Stimulated activated CD4-positive, alpha-beta T cell treated with anti-CD3 and anti-CD28 coated beads, Interleukin-2, amount 100 ng/mL, for 48 hours (primary cell): ENCODE results near the gene NCR1.
"Not testable (repeated sequence)": the region's sequence is repeated elsewhere in the genome, so short reads cannot be mapped to it uniquely, and the experiment has no call there.

ENCODE experiments used
- DNase-seq, 2 donors: peaks; one replicate each; pipeline ENCODE4 v3.0.0-alpha.2; 2020

NCR1 gene, protein sequence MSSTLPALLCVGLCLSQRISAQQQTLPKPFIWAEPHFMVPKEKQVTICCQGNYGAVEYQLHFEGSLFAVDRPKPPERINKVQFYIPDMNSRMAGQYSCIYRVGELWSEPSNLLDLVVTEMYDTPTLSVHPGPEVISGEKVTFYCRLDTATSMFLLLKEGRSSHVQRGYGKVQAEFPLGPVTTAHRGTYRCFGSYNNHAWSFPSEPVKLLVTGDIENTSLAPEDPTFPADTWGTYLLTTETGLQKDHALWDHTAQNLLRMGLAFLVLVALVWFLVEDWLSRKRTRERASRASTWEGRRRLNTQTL

DNA sequence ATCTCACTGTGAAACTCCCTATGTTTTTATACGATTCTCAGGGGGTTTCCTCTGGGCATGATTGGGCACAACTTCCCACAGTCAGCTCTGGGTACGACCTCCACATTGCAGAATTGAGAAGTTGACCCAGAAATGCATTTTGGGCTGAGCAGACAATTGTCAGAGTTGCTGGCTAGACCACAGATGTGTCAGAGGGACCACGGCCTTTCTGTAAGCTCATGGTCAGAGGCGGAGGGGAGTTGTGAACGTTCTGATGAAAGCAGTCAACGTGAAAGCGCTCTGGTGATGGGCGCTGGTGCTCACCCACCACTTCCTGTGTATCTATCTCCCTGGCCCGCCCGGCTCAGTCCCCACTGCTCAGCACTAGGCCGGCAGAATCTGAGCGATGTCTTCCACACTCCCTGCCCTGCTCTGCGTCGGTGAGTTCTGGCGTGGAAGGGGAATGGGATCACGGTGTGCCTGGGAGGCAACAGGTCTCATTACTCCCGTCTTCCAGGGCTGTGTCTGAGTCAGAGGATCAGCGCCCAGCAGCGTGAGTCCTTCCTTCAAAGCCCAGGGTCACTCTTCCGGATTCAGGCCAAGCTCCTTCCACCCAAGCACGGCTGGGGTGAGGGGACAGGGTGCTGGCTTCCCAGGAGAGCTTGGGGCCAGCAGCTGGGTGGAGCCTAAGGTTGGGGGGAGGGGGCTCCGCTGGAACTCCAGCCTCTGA is at the start of gene NCR1:
Gene NCR1 (plus strand): TSS at position 346 of the 709 bp plus-strand sequence. CDS start 40 bp downstream, at position 386.
- DNase-seq: no peak

DNA sequence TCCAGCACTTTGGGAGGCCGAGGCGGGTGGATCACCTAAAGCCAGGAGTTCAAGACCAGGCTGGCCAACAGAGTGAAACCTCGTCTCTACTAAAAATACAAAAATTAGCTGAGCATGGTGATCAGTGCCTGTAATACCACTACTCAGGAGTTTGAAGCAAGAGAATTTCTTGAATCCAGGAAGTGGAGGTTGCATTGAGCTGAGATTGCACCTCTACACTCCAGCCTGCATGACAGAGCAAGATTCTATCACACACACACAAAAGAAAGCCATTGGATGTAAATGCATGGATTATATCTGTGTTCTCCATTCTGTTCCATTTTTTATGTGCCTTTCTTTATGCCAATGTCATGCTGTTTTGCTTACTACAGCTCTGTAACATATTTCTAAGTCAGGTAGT is 47.5 kb upstream of the NCR1 start:
- not testable (repeated sequence) for DNase-seq

DNA sequence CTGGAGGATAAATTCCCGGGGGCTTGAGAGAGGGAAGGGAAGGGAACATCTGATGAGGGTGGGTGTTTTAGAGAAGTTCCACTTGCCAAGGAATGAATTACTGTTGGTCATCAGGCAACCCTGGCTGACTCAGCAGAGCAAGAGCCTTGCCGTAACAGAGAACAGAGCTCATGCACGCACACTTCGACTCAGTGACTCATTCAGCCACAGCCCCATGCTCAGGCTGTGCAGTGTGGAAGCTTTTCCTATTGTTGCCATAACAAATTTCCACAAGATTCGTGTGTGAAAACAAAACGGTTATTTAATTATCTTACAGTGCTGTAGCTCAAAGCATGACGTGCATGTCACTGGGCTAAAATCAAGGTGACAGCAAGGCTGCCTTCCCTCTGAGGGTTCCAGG is 46.5 kb upstream of the NCR1 start:
- DNase-seq: not testable (repeated sequence)

DNA sequence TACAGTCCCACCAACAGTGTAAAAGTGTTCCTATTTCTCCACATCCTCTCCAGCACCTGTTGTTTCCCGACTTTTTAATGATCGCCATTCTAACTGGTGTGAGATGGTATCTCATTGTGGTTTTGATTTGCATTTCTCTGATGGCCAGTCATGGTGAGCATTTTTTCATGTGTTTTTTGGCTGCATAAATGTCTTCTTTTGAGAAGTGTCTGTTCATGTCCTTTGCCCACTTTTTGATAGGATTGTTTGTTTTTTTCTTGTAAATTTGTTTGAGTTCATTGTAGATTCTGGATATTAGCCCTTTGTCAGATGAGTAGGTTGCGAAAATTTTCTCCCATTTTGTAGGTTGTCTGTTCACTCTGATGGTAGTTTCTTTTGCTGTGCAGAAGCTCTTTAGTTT is 42.5 kb upstream of the NCR1 start:
- not testable (repeated sequence) for DNase-seq

DNA sequence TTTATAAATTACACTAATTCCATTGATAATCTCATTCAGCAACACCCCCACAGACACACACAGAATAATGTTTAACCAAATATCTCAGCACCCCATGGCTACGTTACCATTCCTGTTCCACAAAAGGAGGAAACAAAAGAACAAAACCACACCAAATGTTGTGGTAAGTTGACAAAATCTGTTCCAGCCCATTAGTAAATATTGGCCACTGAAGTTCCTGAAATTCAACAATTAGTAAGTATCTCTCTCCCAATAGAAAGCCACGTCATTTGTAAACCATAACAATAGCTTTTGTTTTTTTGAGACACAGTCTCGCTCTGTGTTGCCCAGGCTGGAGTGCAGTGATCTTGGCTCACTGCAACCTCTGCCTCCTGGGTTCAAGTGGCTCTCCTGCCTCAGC is 34.3 kb upstream of the NCR1 start:
- no peak for DNase-seq

DNA sequence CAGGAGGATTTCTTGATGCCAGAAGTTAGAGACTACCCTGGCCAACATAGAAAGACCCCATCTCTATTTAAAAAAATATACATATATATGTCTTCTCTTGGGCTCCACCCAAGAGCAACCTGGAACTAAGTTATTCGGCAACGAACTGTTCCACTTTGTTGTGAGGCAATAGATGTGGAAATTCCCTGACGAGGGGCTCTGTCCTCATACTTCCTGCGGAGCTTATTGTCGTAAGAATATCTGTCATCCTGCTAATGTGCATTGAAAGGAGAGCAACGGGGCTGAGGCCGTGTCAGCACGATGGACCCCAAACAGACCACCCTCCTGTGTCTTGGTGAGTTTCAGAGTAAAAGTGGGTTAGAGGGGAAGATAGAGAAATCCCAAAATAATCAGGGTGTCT is 32.0 kb upstream of the NCR1 start, which contains the start of gene FCAR:
Gene FCAR (plus strand): TSS at position 246 of the 400 bp plus-strand sequence. CDS start 55 bp downstream, at position 301.
- no peak for DNase-seq

DNA sequence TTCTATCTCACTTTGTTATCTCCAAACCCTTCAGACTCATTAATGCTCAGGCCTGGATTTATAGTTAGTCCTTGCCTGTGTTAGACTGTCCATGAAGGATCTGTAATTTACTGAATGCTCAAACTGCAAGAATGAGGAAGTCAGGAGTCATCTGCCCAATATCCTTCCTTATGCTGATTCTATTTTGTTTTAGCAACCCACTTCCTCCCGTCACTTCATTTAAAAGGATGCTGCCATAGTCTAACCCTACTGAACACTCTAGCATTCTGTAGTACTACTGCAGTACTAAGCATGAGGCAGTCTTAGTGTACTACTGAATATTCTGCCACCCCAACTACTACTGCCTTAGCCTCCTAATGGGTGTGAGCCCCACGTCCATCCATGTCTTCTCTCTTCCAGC is 30.4 kb upstream of the NCR1 start:
- no peak for DNase-seq

DNA sequence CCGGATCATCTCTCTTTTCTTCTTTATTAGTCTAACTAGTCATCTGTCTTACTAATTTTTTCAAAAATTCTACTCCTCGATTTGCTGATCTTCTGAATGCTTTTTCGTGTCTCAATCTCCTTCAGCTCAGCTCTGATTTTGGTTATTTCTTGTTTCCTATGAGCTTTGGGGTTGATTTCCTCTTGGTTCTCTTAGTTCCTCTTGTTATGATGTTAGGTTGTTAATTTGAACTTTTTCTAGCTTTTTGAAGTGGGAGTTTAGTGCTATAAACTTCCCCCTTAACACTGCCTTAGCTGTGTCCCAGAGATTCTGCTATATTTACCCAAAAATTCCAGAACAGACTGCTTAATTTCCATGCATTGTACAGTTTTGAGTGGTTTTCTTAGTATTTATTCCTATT is 28.5 kb upstream of the NCR1 start:
- DNase-seq: no peak

DNA sequence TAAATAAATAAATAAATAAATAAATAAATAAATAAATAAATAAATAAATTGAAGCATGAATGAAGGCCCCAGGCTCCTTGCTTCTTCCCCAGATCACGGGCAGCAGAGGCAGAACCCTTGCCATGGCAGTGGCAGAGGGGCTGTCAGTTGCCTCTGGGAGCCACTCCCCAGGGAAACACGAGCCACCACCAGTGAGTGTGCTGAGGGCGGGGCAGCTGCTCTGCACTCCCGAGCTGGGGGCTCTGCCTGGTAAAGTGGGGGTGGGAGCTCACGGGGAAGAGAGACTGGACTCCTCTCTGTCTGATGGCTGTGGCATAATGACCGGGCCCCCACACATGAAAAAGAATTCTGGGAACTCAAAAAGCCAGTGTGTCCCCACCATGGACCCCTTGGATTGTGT is 24.1 kb upstream of the NCR1 start:
- DNase-seq: no peak

DNA sequence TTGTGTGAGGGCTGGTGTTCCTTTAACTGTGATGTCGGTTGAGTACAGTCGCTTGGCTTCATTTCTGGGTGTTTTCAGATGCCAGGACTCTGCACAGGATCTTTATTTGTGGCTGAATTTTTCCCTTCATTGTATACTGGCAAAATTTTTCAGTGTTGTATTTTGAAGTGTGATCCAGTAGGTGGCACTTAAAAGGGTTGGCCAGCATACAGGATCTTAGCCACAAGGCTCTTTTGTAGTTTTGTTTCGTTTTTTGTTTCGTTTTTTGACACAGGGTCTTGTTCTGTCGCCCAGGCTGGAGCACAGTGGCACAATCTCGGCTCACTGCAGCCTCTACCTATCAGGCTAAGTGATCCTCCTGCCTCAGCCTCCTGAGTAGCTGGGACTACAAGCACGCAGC is 23.2 kb upstream of the NCR1 start:
- DNase-seq: no peak

DNA sequence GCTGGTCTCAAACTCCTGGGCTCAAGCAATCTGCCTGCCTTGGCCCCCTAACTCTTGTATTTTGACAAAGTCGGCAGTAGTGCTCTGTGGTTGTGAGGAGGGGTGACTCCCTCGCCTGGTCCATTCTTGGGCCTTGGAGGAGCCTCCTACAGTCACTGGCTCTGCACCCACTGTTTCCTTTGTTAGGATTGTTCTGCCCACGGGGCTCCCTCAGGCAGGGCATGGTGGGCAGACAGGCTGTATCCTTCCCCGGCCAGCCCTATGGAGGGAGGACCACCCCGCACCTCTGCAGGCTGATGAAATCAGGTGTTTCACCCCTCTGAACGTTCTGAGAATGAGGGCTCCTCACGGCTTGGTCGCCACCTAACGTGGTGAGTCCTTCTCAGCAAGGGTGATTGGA is 22.7 kb upstream of the NCR1 start:
- DNase-seq: no peak

DNA sequence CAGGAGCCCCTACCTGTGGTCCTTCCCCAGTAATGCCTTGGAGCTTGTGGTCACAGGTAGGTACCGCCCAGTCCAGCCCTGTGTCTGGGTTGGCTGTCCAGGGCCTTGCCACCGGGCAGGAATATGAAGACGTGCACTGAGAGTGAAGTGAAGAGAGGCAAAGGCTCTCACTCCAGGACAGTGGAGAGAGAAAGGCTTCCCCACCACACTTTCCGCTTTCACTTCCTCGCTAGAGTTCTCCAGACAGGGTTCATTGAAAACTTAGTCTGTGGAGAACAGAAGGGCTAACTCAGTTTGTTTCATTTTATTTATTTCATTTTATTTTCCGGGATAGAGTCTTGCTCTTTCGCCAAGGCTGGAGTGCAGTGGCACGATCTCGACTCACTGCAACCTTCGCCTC is 17.7 kb upstream of the NCR1 start:
- DNase-seq: no peak

DNA sequence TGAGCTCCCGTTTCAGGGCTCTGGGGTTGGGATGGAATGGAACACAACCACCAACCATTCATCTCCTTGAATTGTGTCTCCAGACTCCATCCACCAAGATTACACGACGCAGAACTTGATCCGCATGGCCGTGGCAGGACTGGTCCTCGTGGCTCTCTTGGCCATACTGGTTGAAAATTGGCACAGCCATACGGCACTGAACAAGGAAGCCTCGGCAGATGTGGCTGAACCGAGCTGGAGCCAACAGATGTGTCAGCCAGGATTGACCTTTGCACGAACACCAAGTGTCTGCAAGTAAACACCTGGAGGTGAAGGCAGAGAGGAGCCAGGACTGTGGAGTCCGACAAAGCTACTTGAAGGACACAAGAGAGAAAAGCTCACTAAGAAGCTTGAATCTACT is 16.4 kb upstream of the NCR1 start:
- DNase-seq: no peak

DNA sequence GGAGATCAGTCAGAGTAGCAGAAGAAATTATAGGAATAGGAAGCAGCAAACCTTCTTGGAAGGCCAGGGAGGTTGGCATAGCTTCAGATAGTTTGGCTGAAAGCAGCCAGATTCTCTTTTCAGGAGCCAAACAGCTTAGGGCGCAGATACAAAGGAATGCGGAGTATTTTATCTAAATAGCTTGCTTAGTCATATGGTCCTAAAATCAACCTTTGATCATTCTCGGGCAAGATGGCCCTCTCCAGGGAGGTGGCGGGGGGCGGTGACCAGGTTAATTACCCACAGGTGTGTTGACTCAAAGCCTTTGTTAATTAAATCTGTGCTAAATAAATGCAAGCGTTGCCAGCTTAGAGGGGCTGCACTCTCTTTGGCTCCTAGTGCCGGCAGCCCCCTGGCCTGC is 12.5 kb upstream of the NCR1 start:
- no peak for DNase-seq

DNA sequence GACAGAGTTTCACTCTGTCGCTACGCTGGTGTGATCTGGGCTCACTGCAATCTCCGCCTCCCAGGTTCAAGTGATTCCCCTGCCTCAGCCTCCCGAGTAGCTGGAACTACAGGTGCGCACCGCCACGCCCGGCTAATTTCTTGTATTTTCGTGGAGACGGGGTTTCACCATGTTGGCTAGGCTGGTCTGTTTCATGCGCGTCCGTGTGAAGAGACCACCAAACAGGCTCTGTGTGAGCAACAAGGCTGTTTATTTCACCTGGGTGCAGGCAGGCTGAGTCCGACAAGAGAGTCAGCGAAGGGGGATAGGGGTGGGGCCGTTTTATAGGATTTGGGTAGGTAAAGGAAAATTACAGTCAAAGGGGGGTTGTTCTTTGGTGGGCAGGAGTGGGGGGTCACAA is 11.8 kb upstream of the NCR1 start:
- not testable (repeated sequence) for DNase-seq

DNA sequence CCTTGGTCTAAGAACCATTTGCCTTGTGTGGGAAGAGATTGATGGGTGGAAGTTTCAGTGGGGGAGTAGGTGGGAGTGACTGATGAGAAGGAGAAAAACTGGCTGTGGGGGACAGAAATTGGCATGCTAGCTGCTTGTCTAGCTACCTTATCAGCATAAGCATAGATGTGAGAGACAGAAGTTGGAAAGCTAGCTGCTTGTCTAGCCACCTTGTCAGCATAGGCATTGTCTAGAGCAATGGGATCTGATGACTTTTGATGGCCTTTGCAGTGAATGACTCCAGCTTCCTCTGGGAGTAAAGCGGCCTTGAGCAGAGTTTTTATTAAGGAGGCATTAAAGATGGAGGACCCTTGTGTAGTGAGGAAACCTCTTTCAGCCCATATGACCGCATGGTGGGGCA is 9.9 kb upstream of the NCR1 start:
- DNase-seq: no peak

DNA sequence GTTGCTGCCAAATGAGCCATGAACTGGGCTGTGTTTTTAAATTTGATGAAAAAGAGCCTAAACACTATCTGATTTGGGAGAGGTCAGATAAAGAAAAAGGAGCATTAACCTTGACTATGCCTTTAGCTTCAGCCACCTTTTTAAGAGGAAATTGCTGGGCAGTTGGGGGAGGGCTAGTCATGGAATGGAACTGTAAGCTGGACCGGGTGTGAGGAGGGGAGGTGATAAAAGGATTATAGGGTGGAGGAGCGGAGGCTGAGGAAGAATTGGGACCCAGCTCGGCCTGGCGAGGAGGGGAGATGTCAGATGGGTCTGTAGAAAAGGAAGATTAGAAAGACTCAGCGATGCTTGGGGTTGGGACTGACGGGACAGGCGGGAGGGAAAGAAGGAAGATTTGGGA is 7.3 kb upstream of the NCR1 start:
- not testable (repeated sequence) for DNase-seq

DNA sequence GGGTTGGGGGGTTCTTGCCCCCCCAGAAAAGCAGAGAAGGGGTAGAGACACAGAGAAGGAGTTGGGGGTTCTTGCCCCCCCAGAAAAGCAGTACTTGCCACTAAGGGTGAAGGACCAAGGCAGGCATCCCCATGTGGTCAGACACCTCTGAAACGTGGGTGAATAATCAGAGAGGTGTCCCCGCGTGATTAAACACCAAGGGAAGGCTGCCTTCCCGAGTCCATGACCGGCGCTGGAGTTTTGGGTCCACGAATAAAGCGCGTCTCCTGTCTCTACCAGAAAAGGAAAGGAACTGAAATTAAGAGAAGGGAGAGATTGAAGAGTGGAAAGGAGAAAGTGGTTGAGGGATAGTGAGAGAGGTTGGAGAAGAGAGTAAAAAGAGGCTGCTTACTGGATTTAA is 6.3 kb upstream of the NCR1 start:
- DNase-seq: not testable (repeated sequence)

DNA sequence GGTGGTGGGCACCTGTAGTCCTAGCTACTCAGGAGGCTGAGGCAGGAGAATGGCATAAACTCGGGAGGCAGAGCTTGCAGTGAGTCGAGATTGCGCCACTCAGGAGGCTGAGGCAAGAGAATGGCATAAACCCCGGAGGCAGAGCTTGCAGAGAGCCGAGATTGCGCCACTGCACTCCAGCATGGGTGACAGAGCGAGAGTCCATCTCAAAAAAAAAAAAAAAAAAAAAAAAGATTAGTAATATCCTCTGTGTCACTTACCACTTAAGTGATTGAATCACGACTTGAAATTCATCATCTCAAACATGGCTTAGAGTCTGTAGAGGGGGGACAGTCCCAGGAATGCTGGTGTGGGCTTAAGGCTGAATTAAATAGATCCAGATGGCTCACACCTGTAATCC is 4.8 kb upstream of the NCR1 start:
- DNase-seq: not testable (repeated sequence)

DNA sequence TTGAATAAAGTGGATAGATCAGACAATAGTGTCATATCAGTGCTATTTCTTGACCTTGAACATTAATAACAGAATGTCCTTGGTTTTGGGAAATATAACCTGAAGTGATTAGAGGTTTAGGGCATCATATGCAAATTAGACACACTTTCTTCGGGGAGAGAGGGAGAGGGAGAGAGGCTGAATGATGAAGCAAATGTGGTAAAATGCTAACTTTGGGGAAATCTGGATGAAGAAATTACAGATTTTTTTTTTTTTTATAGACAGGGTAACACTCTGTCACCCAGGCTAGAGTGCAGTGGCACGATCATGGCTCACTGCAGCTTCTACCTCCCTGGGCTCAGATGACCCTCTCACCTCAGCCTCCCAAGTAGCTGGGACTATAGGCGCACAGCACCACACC is 3.9 kb upstream of the NCR1 start:
- no peak for DNase-seq

DNA sequence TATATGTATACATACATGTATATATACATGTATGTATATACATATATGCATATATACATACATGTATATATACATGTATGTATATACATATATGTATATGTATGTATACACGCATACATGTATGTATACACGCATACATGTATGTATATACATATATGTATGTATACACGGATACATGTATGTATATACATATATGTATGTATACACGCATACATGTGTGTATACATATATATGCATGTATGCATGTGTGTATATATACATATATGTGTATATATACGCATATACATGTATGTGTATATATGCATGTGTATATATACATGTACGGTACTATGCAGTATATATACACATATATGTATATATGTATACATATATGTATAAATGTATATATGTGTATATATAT is 2.6 kb upstream of the NCR1 start:
- DNase-seq: no peak

DNA sequence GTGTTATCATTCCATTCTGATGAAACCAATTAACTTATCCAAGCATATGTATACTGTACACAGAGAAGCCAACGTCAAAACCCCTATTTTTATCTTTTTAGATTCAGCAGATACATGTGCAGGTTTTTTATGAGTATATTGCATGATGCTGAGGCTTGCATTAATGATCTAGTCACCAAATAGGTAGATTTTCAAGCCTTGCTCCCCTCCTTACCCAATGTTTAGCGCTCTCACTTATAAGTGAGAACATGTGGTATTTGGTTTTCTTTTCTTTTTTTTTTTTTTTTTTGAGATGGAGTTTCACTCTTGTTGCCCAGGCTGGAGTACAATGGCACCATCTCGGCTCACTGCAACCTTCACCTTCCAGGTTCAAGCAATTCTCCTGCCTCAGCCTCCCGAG is 1.7 kb upstream of the NCR1 start:
- DNase-seq: not testable (repeated sequence)

DNA sequence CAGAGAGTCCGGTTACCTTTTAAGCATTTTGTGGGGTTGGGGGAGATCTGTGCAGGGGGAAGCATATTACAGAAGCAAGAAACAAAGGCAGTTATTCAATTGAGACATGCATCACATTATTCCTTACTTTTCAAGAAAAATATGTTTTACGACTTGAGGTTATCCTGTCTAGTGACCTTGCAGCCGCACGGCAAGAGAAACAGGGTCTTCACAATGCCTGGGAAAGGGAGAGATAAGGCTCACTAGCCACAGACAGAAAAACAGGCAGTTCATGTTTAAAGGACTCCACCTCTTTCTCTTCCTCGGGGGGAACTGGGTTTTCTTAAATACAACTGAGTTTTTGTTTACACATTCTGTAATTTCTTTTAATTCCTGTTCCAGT is 536 bp upstream of the NCR1 start:
- DNase-seq: no peak

DNA sequence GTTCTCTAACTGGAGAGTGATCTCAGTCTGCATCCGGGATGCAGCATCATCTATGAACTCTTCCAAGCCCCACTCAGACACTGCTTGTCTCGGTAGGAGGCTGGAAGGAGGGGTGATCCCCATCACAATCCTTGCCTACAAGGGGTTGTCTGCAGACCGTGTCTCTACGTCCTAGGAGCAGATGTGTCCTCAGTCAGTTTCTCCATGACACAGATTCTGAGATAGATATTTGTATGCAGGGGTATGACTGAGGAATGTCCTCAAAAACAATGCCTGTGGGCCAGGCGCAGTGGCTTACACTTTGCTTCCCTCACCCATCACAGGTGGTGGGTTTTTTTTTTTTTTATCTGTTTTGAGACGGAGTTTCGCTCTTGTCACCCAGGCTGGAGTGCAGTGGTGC is 871 bp downstream of the NCR1 start:
- no peak for DNase-seq

DNA sequence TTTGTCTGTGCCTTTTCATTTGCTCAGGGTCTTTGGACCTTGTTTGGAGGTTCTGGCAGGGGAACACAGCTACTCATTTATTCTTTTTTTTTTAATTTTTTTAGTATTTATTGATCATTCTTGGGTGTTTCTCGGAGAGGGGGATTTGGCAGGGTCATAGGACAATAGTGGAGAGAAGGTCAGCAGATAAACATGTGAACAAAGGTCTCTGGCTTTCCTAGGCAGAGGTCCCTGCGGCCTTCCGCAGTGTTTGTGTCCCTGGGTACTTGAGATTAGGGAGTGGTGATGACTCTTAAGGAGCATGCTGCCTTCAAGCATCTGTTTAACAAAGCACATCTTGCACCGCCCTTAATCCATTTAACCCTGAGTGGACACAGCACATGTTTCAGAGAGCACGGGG is 2.0 kb downstream of the NCR1 start:
- not testable (repeated sequence) for DNase-seq
